Fibroblast of upper back skin (primary cell): ENCODE measurements around the gene LCN9.
A peak's percentile ranks its signal among the peaks of the same experiment; 100 is the strongest.

ENCODE experiments used
- DNase-seq: peaks from one replicate; pipeline ENCODE4 v3.0.0-alpha.2; 2013

LCN9 gene

DNA sequence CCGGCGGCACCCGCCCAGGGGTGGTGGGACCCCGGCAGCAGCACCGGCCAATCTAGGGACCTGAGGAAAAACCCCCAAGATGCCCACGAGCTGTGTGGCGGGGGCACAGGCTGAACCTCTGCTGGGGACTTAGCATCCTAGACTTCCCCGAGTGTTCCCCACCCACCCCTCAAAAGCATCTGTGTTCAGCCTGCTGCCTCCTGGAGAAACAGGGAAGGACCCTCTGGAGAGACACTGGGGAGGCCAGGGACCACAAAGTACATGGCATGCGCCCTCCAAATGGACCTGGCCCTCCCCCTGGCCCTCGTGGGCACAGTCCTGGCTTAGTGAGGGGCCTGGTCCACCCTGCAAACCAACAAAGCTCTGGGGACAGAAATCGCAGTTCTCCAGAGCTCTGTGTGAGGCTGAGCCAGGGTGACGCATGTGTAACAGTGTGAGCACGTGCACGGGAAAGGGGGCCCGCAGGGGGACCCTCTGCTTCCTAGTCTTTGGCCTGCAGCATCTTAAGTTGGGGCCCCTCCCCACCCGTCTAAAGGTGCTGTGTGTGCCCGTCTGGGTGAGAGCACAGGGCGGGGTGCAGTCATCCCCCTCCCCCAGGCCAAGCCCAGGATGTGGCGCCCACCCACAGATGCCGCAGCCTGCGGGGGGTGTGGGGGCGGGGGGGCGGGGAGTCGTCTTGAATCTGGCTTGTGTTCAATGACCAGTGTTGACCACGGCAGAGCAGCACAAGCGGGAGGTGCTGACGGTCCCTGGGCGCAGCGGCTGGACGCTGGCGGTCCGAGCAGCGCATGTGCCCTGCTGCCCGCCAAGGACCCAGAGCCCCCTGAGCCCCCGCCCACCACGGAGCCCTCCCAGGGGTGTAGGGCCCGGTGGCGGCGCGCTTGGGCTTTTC is 38.2 kb downstream of the LCN9 start:
- DNase-seq = no peak

DNA sequence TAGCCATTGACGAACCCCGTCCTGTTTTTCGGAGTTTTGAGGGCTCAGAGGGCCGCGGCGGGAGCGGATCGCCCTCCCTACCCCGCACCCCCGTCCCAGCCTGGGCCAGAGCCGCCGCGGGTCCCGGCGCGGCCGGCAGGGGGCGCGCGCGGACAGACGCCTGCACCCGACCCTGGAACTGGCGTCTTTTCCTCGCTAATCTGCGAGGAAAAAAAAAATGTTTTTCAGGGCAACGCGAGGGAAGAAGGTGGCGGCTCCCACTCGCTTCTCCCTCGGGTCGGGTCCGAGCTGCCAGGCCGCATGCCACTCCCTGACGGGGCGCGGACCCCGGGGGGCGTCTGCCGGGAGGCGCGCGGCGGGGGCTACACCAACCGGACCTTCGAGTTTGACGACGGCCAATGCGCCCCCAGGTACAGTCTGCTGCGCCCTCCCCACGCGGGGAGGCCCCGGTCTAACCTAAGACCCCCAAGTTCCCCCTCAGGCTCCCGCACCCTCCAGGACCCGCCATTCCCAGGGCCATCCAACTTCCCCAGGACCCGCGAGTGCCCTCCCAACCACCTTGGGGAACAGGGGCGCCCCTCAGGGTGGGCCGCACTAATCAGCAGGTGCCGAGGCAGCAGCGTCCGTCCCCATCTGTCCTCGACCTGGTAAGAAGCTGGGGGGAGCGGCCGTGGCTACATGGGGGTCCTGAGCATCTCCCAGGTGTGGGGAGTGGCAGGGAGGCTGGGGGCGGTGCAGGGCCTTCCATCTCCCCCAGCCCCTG is 39.0 kb downstream of the LCN9 start, which contains the start of gene KCNT1:
KCNT1 (plus strand) TSS at position 227 of the 763 bp plus-strand sequence; CDS start at position 301, 74 bp downstream.
- DNase-seq = peak; percentile 34

GRCh38 chr9:135703726-135704125 is 40.6 kb downstream of the LCN9 start:
- no peak for DNase-seq

DNA sequence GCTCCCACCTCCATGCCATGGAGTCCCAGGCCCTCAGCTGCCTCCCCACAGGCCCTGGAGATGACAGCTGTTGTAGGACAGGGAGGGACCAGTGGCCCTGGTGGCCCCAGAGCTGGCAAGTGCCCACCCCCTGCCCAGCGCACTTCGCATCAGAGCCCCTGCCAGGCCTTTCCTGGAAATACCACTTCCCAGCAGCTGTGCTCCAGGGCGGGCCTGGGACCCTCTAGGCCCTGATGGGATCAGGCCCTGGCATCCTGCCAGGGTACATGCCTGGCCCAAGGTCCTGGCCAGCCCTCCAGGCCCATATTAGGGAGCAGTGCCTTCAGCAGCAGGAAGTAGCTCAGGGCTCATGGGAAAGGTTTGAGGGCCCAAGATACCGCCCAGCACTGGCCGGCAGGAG is 41.4 kb downstream of the LCN9 start:
- DNase-seq = no peak

- DNase-seq = no peak
Measured at GRCh38 chr9:135705376-135705775, 42.3 kb downstream of the LCN9 start.

DNA sequence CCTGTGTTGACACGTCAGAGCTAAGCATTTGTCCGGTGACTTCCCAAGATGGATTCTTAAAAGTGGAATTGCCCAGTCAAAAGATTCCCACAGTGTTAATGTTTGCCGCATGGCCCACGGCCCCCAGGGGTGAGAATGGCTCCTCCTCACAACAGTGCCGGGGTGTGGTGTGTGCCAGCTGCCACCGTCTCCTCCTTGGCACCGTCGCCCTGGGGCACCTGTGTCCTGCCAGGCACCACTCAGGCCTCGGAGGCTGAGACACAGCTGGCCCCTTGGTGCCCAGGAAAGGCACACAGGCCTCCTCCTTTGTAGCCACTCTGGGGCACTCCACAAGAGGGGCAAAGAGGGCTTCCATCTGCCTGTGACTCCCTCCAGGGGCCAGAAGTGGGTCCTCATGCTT is 43.2 kb downstream of the LCN9 start:
- DNase-seq = no peak

- no peak for DNase-seq
Measured at GRCh38 chr9:135707252-135708138, 44.4 kb downstream of the LCN9 start.

DNA sequence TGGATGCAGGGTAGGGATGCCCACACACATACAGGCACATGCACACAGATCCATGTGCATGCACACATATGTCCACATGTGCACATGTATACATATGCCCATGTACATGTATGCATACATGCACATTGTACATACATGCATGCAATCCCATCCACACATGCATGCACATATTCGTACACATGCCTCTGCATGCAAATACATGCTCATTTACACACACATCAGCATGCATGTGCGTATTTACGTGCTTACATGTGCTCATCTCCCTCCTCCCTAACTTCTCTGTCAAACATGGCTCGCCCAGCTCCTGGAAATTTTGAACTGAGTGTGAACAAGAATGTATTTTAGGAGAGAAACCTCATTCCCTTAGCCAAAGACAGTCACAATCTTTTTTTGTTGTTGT is 45.1 kb downstream of the LCN9 start:
- DNase-seq = no peak

GRCh38 chr9:135711391-135711790 is 48.3 kb downstream of the LCN9 start:
- DNase-seq = no peak

GRCh38 chr9:135711881-135712280 is 48.8 kb downstream of the LCN9 start:
- no peak for DNase-seq

GRCh38 chr9:135712613-135713295 is 49.6 kb downstream of the LCN9 start:
- DNase-seq = no peak

GRCh38 chr9:135714242-135715055 is 51.3 kb downstream of the LCN9 start:
- no peak for DNase-seq

GRCh38 chr9:135715056-135715595 is 52.0 kb downstream of the LCN9 start:
- DNase-seq = no peak

DNA sequence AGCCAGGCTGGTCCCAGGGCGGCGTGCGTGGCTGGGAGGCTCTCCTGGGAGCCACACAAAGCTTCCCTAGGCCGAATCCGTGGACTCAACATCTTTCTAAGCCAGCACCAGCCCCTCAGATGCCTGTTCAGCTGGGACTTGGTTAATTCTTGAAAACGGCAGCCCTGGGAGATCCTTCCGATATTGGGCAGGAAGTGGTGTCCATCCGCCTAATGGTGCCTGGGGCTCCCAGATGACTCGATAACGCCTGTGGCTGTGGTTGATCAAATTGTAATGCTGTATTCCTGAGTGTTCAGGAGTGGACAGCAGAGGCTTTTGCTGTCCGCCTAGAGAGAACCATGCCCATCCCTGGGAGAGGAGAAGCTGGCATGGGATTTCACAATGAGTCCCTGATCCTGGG is 52.9 kb downstream of the LCN9 start:
- DNase-seq = no peak
